ENCODE data around the gene AGO1. TPM values are rescaled to one million over a fixed set of nuclear protein-coding genes. Genes with fewer than 3 reads are reported as not detected.

Gene AGO1
- total and polyA plus RNA-seq, 9 donors: 7.0 to 11.9 (median 8.9) TPM

GRCh38 chr1:35901235-35901634 is 18.2 kb downstream of the AGO1 start:
- H3K9me3 ChIP-seq (replicated peaks; ENCODE audit: control insufficient read depth, low read depth, low read length): no peaks in the 10 kb centered on the region
- H3K36me3 ChIP-seq (ENCODE audit: control insufficient read depth, insufficient read depth, low read length): peaks cover 32% of the 10 kb centered on the region
- no peaks in the 10 kb centered on the region for H3K27me3 ChIP-seq (ENCODE audit: control insufficient read depth, insufficient read depth, low read length)
- 95% methylated on average over 6 of the region's 9 CpGs for WGBS (ENCODE audit: insufficient coverage)
- no peak overlapping the region for H3K4me3 ChIP-seq (ENCODE audit: low read length)
- H3K4me1 ChIP-seq (ENCODE audit: control insufficient read depth, insufficient read depth, low read length): no peaks in the 10 kb centered on the region
- H3K27ac ChIP-seq (ENCODE audit: low read length): no peak overlapping the region
- no peak for DNase-seq

GRCh38 chr1:35902671-35903070 is 19.7 kb downstream of the AGO1 start:
- Histone ChIP-seq H3K4me3 (ENCODE audit: low read length) (no peak overlapping the region), H3K27ac (ENCODE audit: low read length) (no peak overlapping the region), H3K9me3 (replicated peaks; ENCODE audit: control insufficient read depth, low read depth, low read length) (no peaks in the 10 kb centered on the region), H3K27me3 (ENCODE audit: control insufficient read depth, insufficient read depth, low read length) (no peaks in the 10 kb centered on the region), H3K4me1 (ENCODE audit: control insufficient read depth, insufficient read depth, low read length) (no peaks in the 10 kb centered on the region), H3K36me3 (ENCODE audit: control insufficient read depth, insufficient read depth, low read length) (peaks cover 40% of the 10 kb centered on the region)
- no peak for DNase-seq
- 100% methylated on average over 1 of the region's 2 CpGs for WGBS (ENCODE audit: insufficient coverage)

- no peak for DNase-seq
- peaks cover 67% of the 10 kb centered on the region for H3K36me3 ChIP-seq (ENCODE audit: control insufficient read depth, insufficient read depth, low read length)
- WGBS (ENCODE audit: insufficient coverage): no CpG with 5 or more reads among the region's 1 CpG
Measured at GRCh38 chr1:35914717-35915116, 31.7 kb downstream of the AGO1 start.

GRCh38 chr1:35915693-35916092 is 32.7 kb downstream of the AGO1 start:
- Histone ChIP-seq H3K9me3 (replicated peaks; ENCODE audit: control insufficient read depth, low read depth, low read length) (no peaks in the 10 kb centered on the region), H3K27ac (ENCODE audit: low read length) (no peak overlapping the region), H3K4me3 (ENCODE audit: low read length) (no peak overlapping the region), H3K27me3 (ENCODE audit: control insufficient read depth, insufficient read depth, low read length) (no peaks in the 10 kb centered on the region), H3K36me3 (ENCODE audit: control insufficient read depth, insufficient read depth, low read length) (peaks cover 71% of the 10 kb centered on the region), H3K4me1 (ENCODE audit: control insufficient read depth, insufficient read depth, low read length) (no peaks in the 10 kb centered on the region)
- no CpG with 5 or more reads among the region's 2 CpGs for WGBS (ENCODE audit: insufficient coverage)
- no peak for DNase-seq

More at GRCh38 chr1:35914717-35915116, 31.7 kb downstream of the AGO1 start:
- Histone ChIP-seq H3K4me3 (ENCODE audit: low read length) (no peak overlapping the region), H3K9me3 (replicated peaks; ENCODE audit: control insufficient read depth, low read depth, low read length) (no peaks in the 10 kb centered on the region), H3K27me3 (ENCODE audit: control insufficient read depth, insufficient read depth, low read length) (no peaks in the 10 kb centered on the region), H3K27ac (ENCODE audit: low read length) (no peak overlapping the region), H3K4me1 (ENCODE audit: control insufficient read depth, insufficient read depth, low read length) (no peaks in the 10 kb centered on the region)

GRCh38 chr1:35923791-35924221 is 40.8 kb downstream of the AGO1 start:
- peak; percentile 85 for DNase-seq
- no peaks in the 10 kb centered on the region for H3K4me1 ChIP-seq (ENCODE audit: control insufficient read depth, insufficient read depth, low read length)
- no peak overlapping the region for H3K4me3 ChIP-seq (ENCODE audit: low read length)

GRCh38 chr1:35924838-35925237 is 41.8 kb downstream of the AGO1 start:
- no peaks in the 10 kb centered on the region for H3K9me3 ChIP-seq (replicated peaks; ENCODE audit: control insufficient read depth, low read depth, low read length)
- H3K27me3 ChIP-seq (ENCODE audit: control insufficient read depth, insufficient read depth, low read length): no peaks in the 10 kb centered on the region
- no CpG with 5 or more reads among the region's 1 CpG for WGBS (ENCODE audit: insufficient coverage)
- H3K36me3 ChIP-seq (ENCODE audit: control insufficient read depth, insufficient read depth, low read length): peaks cover 25% of the 10 kb centered on the region
- no peaks in the 10 kb centered on the region for H3K4me1 ChIP-seq (ENCODE audit: control insufficient read depth, insufficient read depth, low read length)
- no peak overlapping the region for H3K4me3 ChIP-seq (ENCODE audit: low read length)
- no peak for DNase-seq
- peak overlapping the region; percentile 5 for H3K27ac ChIP-seq (ENCODE audit: low read length)

More at GRCh38 chr1:35923791-35924221, 40.8 kb downstream of the AGO1 start:
- Histone ChIP-seq H3K36me3 (ENCODE audit: control insufficient read depth, insufficient read depth, low read length) (peaks cover 35% of the 10 kb centered on the region), H3K27ac (ENCODE audit: low read length) (peak overlapping the region; percentile 52), H3K27me3 (ENCODE audit: control insufficient read depth, insufficient read depth, low read length) (no peaks in the 10 kb centered on the region), H3K9me3 (replicated peaks; ENCODE audit: control insufficient read depth, low read depth, low read length) (no peaks in the 10 kb centered on the region)

- Histone ChIP-seq H3K36me3 (ENCODE audit: control insufficient read depth, insufficient read depth, low read length) (peaks cover 18% of the 10 kb centered on the region), H3K27me3 (ENCODE audit: control insufficient read depth, insufficient read depth, low read length) (no peaks in the 10 kb centered on the region), H3K4me3 (ENCODE audit: low read length) (no peak overlapping the region), H3K9me3 (replicated peaks; ENCODE audit: control insufficient read depth, low read depth, low read length) (no peaks in the 10 kb centered on the region), H3K4me1 (ENCODE audit: control insufficient read depth, insufficient read depth, low read length) (no peaks in the 10 kb centered on the region), H3K27ac (ENCODE audit: low read length) (no peak overlapping the region)
- WGBS (ENCODE audit: insufficient coverage): 61% methylated on average over 4 of the region's 4 CpGs
- DNase-seq: no peak
Measured at GRCh38 chr1:35925741-35926140, 42.7 kb downstream of the AGO1 start.

- no peak for DNase-seq
- Histone ChIP-seq H3K9me3 (replicated peaks; ENCODE audit: control insufficient read depth, low read depth, low read length) (no peaks in the 10 kb centered on the region), H3K27ac (ENCODE audit: low read length) (no peak overlapping the region), H3K27me3 (ENCODE audit: control insufficient read depth, insufficient read depth, low read length) (no peaks in the 10 kb centered on the region), H3K4me3 (ENCODE audit: low read length) (no peak overlapping the region), H3K36me3 (ENCODE audit: control insufficient read depth, insufficient read depth, low read length) (peaks cover 3% of the 10 kb centered on the region), H3K4me1 (ENCODE audit: control insufficient read depth, insufficient read depth, low read length) (no peaks in the 10 kb centered on the region)
- 90% methylated on average over 2 of the region's 3 CpGs for WGBS (ENCODE audit: insufficient coverage)
Measured at GRCh38 chr1:35927472-35927871, 44.5 kb downstream of the AGO1 start.

- Histone ChIP-seq H3K9me3 (replicated peaks; ENCODE audit: control insufficient read depth, low read depth, low read length) (no peaks in the 10 kb centered on the region), H3K27me3 (ENCODE audit: control insufficient read depth, insufficient read depth, low read length) (no peaks in the 10 kb centered on the region), H3K36me3 (ENCODE audit: control insufficient read depth, insufficient read depth, low read length) (no peaks in the 10 kb centered on the region), H3K27ac (ENCODE audit: low read length) (peak overlapping the region; percentile 97), H3K4me1 (ENCODE audit: control insufficient read depth, insufficient read depth, low read length) (no peaks in the 10 kb centered on the region), H3K4me3 (ENCODE audit: low read length) (peak overlapping the region; percentile 84)
- WGBS (ENCODE audit: insufficient coverage): 0% methylated on average over 8 of the region's 15 CpGs
- DNase-seq: peak; percentile 88
Measured at GRCh38 chr1:35929730-35930592, 47.0 kb downstream of the AGO1 start.

GRCh38 chr1:35930593-35931445 is 47.8 kb downstream of the AGO1 start, which contains the start of gene AGO3:
Gene AGO3, plus strand, starts transcription at chr1:35931105. Its CDS starts 322 bp downstream, at chr1:35931427.
- Histone ChIP-seq H3K9me3 (replicated peaks; ENCODE audit: control insufficient read depth, low read depth, low read length) (no peaks in the 10 kb centered on the region), H3K27ac (ENCODE audit: low read length) (peak within 1 kb of the TSS; percentile 97), H3K4me3 (ENCODE audit: low read length) (peak within 1 kb of the TSS; percentile 84), H3K4me1 (ENCODE audit: control insufficient read depth, insufficient read depth, low read length) (no peaks in the 10 kb centered on the region), H3K27me3 (ENCODE audit: control insufficient read depth, insufficient read depth, low read length) (no peaks in the 10 kb centered on the region), H3K36me3 (ENCODE audit: control insufficient read depth, insufficient read depth, low read length) (no peaks in the 10 kb centered on the region)
- under 1% methylated on average over 108 of the region's 112 CpGs for WGBS (ENCODE audit: insufficient coverage)
- peak; percentile 92 for DNase-seq

Measured in muscle of leg (tissue), 11 donors.